ENCODE results near the gene MXRA7. TPM values are rescaled to one million over a fixed set of nuclear protein-coding genes. Genes with fewer than 3 reads are reported as not detected.
"Not testable (repeated sequence)": the region's sequence is repeated elsewhere in the genome, so short reads cannot be mapped to it uniquely, and the experiment has no call there.

MXRA7 gene
- total RNA-seq, 1 donor = 244 TPM

DNA sequence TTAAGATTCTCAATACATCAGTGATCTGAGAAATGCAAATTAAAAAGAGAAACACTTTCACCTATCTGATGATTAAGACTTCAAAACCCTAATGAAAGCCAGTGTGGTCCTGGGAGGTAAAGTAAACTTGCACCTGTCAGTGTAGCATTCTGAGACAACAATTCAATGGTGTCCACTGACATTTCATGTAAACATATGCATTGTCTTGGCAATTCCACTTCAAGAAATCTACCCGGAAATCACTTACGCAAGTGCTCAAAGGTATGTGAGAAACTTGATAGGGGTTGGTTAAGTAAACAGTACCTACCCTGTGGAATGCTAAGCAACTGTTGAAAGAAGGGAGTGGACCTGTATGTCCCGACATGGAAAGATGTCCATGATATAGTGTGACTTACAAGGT is 69.3 kb downstream of the MXRA7 start:
- DNase-seq (ENCODE audit: low read depth) = no peak
- H3K4me3 ChIP-seq (ENCODE audit: low read depth, low read length) = no peak overlapping the region
- TF ChIP-seq, protein P1, sequence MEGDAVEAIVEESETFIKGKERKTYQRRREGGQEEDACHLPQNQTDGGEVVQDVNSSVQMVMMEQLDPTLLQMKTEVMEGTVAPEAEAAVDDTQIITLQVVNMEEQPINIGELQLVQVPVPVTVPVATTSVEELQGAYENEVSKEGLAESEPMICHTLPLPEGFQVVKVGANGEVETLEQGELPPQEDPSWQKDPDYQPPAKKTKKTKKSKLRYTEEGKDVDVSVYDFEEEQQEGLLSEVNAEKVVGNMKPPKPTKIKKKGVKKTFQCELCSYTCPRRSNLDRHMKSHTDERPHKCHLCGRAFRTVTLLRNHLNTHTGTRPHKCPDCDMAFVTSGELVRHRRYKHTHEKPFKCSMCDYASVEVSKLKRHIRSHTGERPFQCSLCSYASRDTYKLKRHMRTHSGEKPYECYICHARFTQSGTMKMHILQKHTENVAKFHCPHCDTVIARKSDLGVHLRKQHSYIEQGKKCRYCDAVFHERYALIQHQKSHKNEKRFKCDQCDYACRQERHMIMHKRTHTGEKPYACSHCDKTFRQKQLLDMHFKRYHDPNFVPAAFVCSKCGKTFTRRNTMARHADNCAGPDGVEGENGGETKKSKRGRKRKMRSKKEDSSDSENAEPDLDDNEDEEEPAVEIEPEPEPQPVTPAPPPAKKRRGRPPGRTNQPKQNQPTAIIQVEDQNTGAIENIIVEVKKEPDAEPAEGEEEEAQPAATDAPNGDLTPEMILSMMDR (IDR thresholded peaks at IDR 0.05; ENCODE audit: insufficient read depth, low read depth, low read length) = no peak

DNA sequence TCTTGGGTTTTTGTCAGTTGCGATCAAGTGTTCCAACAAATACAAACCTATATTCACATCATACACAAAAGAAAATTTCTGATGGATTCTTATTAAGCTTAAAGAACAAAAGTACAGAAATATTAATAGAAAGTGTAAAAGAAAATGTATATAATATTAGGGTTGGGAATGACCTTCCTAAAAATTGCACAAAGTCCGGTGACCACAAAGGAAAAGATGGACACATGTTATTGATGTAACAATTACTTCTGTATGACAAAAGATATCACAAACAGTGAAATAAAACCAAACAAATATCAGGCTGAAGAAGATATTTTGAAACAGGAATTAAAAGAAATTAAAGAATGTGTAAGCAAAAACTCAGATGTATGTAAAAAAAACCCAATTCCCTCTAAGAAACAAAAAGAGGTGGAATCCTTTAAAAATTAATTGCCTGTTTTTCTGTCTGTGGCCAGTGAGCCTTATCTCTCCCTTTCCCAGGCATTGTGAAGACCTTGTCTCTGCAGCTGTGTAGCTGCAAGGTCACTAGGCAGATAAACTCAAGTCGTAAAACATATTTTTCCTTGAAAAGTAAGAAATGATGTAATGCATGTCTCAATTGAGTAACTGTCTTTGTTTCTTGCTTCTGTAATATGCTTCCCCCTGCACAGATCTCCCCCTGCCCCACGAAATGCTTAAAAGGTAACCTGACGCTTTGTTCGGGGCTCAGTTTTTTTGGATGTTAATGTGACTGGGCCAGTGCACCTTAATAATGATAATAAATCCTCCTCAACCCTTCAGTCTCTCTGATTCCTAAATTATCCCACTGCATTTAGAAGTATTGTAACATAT is 70.0 kb downstream of the MXRA7 start:
- TF ChIP-seq, protein P1 (IDR thresholded peaks at IDR 0.05; ENCODE audit: insufficient read depth, low read depth, low read length) = no peak
- DNase-seq (ENCODE audit: low read depth) = peak; percentile 85
- no peak overlapping the region for H3K4me3 ChIP-seq (ENCODE audit: low read depth, low read length)

DNA sequence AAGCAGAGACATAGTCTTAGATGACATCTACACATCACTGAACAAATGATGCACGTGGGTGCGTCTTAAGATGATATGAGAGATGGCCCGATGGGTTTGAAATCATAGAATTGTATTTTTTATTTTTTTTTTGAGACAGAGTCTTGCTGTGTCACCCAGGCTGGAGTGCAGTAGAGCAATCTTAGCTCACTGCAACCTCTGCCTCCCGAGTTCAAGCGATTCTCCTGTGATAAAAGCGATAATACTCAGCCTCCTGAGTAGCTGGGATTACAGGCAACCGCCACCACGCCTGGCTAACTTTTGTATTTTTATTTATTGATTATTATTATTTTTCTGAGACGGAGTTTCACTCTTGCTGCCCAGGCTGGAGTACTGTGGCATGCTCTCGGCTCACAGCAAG is 72.5 kb downstream of the MXRA7 start:
- TF ChIP-seq, protein P1 (IDR thresholded peaks at IDR 0.05; ENCODE audit: insufficient read depth, low read depth, low read length) = no peak
- DNase-seq (ENCODE audit: low read depth) = no peak
- H3K4me3 ChIP-seq (ENCODE audit: low read depth, low read length) = no peak overlapping the region

DNA sequence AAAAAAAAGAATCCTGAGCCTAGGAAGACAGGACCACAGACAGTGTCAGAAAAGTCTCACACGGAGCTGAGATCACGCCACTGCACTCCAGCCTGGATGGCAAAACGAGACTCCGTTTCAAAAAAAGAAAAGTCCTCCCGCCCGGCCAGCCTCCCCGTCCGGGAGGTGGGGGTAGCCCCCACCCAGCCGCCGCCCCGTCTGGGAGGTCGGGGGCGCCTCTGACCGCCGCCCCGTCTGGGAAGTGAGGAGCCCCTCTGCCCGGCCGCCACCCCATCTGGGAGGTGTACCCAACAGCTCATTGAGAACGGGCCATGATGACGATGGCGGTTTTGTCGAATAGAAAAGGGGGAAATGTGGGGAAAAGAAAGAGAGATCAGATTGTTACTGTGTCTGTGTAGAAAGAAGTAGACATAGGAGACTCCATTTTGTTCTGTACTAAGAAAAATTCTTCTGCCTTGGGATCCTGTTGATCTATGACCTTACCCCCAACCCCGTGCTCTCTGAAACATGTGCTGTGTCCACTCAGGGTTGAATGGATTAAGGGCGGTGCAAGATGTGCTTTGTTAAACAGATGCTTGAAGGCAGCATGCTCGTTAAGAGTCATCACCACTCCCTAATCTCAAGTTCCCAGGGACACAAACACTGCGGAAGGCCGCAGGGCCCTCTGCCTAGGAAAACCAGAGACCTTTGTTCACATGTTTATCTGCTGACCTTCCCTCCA is 74.1 kb downstream of the MXRA7 start:
- not testable (repeated sequence) for DNase-seq (ENCODE audit: low read depth); H3K4me3 ChIP-seq (ENCODE audit: low read depth, low read length)

DNA sequence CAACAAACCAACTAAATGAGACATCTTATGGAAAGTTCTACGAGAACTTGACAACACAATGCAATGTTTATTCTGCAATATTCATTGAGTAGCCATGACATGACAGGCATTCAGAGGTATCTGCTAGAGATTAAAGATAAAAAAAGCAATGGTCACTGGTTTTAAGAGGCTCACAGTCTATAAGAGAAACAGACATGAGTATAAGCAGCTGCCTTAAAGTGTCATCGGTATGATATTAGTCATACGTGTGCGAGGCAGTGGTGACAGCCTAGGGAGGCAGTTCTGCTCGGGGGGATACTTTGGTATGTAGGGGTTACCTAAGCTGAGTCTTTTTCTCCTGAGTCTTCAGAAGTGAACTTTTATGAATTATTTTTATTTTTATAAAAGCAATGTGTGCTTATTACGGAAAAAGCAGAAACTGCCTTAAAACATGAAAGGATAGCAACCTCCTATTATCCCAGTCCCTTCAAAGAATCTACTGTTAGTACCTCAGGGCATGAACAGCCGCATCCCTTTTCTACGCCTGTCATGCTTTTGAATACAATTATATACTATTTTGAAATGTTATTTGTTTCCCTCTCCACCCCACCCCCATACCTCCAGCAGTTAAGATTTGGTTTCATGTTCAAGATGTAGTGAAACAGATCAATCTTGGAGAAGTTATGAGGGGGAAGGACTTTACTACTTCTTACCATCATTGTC is 75.0 kb downstream of the MXRA7 start:
- H3K4me3 ChIP-seq (ENCODE audit: low read depth, low read length) = no peak overlapping the region
- DNase-seq (ENCODE audit: low read depth) = peak; percentile 79
- TF ChIP-seq, protein P1 (IDR thresholded peaks at IDR 0.05; ENCODE audit: insufficient read depth, low read depth, low read length) = no peak

DNA sequence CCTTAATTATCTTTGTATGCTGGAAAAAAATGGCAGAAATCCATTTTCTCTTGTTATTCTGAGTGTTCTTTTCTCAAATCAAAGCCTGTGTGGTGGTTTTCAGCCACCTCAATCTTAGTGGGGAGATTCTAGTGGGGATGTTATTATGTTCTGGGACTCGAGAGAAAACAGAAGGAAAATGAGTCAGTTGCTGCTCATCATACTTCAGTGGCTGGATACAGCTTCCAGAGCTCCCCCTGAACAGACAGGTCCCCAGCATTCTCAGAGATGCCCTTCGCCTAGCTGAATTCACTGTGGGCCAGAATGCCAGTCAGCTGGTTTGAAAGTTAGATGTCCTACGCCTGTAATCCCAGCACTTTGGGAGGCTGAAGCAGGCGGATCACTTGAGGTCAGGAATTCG is 75.7 kb downstream of the MXRA7 start:
- peak; percentile 31 for DNase-seq (ENCODE audit: low read depth)
- TF ChIP-seq, protein P1 (IDR thresholded peaks at IDR 0.05; ENCODE audit: insufficient read depth, low read depth, low read length) = no peak
- H3K4me3 ChIP-seq (ENCODE audit: low read depth, low read length) = no peak overlapping the region
